ENCODE results near the gene LANCL2. TPM values are rescaled to one million over a fixed set of nuclear protein-coding genes. Genes with fewer than 3 reads are reported as not detected.

LANCL2 gene
- total and polyA plus RNA-seq, 4 donors = 4.6 to 8.8 (median 7.1) TPM

DNA sequence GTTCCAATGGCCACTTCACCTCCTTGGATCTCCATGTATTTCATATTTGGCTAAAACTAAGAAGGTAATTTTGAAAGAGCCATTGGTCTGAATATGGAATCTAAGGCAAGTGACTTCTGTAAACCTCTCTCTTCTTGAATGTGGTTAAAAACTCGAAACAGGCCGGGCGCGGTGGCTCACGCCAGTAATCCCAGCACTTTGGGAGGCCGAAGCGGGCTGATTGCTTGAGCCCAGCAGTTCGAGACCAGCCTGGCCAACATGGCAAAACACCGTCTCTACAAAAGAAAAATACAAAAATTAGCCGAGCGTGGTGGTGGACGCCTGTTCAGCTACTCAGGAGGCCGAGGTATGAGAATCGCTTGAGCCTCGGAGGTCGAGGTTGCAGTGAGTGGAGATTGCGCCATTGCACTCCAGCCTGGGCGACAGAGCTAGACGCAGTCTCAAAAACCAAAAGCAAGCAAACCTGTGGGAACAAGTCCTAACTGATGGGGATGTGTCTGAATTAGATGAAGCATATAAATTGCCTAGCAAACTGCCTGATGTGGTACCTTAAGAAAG, 2.2 kb downstream of the LANCL2 start:
- DNase-seq = no peak
- 96 to 97% methylated on average over 19 of the region's 19 CpGs for WGBS, 2 donors
- intact Hi-C loops (cut with DNase I) = loop anchor here in 1 of 2 donors (5.0 to 10.0 kb wide), 3 partner anchors 207 to 610 kb away; partner anchors contain the start of genes MRPS17, SEC61G and VOPP1
- no peak overlapping the region for H3K4me3 ChIP-seq (ENCODE audit: low read length in 2 of 2)
- no peaks in the 10 kb centered on the region for H3K9me3 ChIP-seq (ENCODE audit: control insufficient read depth, low read length)
- H3K4me1 ChIP-seq (ENCODE audit: control insufficient read depth in 1 of 2, insufficient read depth in 2 of 2, low read length in 2 of 2) = peaks cover 0 to 4% of the 10 kb centered on the region in 2 donors
- H3K36me3 ChIP-seq (ENCODE audit: control insufficient read depth in 1 of 2, insufficient read depth in 2 of 2, low read length in 1 of 2) = no peaks in the 10 kb centered on the region
- ATAC-seq (ENCODE audit: low FRiP score) = no peak
- H3K27me3 ChIP-seq (ENCODE audit: control insufficient read depth in 1 of 2, insufficient read depth in 2 of 2, low read length in 1 of 2) = no peaks in the 10 kb centered on the region
- no peak overlapping the region for H3K27ac ChIP-seq (ENCODE audit: low read depth in 1 of 2, low read length in 2 of 2)

DNA sequence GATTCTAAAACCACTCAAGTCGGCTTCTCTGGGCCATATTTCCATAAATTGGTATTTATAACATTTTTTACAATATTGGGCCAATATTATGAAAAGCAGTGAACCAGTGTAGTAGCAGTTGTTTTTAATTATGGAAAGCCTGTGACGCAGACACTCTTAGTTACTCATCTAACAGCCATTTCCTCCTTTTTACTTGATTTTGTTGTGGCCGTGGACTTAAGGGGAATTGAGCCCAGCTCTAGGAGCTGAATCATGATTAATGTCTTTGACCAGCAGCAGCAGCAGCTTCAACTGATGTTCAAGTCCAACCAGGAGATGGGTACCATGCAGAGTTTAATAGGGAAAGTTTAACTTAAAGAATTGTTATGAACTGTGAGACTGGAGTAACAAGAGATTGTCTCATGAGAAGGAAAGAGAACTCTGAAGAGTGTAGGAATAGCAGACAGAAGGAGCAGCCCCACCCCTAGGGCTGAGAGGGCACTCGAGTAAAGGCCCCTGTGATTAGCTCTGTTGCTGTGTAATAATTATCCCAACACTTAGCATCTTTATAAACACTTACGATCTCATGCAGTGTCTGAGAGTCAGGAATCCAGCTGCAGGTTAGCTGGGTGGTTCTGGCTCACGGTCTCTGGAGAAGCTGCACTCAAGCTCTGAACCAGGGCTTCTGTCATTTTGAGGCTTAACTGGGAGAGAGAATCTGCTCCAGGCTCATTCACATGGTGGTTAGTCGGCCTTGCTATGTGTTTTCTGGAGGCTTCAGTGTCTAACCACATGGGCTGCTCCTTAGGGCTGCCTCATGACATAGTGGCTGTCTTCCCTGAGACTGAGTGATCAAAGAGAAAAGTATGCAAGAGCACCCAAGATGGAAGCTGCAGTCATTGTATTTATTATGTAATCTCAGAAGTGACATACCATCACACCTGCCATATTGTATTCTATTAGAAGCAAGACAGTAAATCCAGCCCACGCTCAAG, 4.6 kb downstream of the LANCL2 start:
- H3K27ac ChIP-seq (ENCODE audit: low read depth in 1 of 2, low read length in 2 of 2) = no peak overlapping the region
- H3K4me1 ChIP-seq (ENCODE audit: control insufficient read depth in 1 of 2, insufficient read depth in 2 of 2, low read length in 2 of 2) = peaks cover 0 to 4% of the 10 kb centered on the region in 2 donors
- no peaks in the 10 kb centered on the region for H3K9me3 ChIP-seq (ENCODE audit: control insufficient read depth, low read length)
- no peaks in the 10 kb centered on the region for H3K27me3 ChIP-seq (ENCODE audit: control insufficient read depth in 1 of 2, insufficient read depth in 2 of 2, low read length in 1 of 2)
- WGBS, 2 donors = 74 to 75% methylated on average over 8 of the region's 8 CpGs
- intact Hi-C loops (cut with DNase I) = loop anchor here in 1 of 2 donors (5.0 to 10.0 kb wide), 3 partner anchors 205 to 612 kb away; partner anchors contain the start of genes MRPS17, SEC61G and VOPP1
- H3K4me3 ChIP-seq (ENCODE audit: low read length in 2 of 2) = no peak overlapping the region
- DNase-seq (no peak), ATAC-seq (ENCODE audit: low FRiP score) (no peak)
- H3K36me3 ChIP-seq (ENCODE audit: control insufficient read depth in 1 of 2, insufficient read depth in 2 of 2, low read length in 1 of 2) = no peaks in the 10 kb centered on the region

DNA sequence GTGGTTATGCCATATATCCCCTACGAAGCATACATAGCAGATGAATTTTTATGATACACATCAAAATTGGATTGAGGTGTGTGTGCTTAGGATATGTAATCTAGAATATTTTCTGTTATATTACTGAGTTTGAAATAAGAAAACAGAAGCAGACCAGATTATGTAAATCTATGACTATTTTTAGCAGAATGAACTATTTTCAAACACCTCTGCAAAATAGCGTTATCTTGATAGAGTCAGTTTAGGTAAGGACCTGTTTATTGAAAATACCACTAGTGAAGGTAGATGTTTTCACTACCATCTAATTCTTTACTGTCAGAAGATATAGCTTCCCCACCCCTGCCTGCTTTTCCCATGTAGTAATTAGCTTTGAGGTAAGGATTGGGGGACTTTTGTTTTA, 9.1 kb downstream of the LANCL2 start:
- intact Hi-C loops (cut with DNase I) = no loop called here
- DNase-seq (no peak), ATAC-seq (ENCODE audit: low FRiP score) (no peak)
- H3K9me3 ChIP-seq (ENCODE audit: control insufficient read depth, low read length) = no peaks in the 10 kb centered on the region
- WGBS, 2 donors = 95% methylated on average over 2 of the region's 2 CpGs
- H3K4me3 ChIP-seq (ENCODE audit: low read length in 2 of 2) = no peak overlapping the region
- H3K36me3 ChIP-seq (ENCODE audit: control insufficient read depth in 1 of 2, insufficient read depth in 2 of 2, low read length in 1 of 2) = no peaks in the 10 kb centered on the region
- no peak overlapping the region for H3K27ac ChIP-seq (ENCODE audit: low read depth in 1 of 2, low read length in 2 of 2)
- no peaks in the 10 kb centered on the region for H3K4me1 ChIP-seq (ENCODE audit: control insufficient read depth in 1 of 2, insufficient read depth in 2 of 2, low read length in 2 of 2)
- H3K27me3 ChIP-seq (ENCODE audit: control insufficient read depth in 1 of 2, insufficient read depth in 2 of 2, low read length in 1 of 2) = no peaks in the 10 kb centered on the region

DNA sequence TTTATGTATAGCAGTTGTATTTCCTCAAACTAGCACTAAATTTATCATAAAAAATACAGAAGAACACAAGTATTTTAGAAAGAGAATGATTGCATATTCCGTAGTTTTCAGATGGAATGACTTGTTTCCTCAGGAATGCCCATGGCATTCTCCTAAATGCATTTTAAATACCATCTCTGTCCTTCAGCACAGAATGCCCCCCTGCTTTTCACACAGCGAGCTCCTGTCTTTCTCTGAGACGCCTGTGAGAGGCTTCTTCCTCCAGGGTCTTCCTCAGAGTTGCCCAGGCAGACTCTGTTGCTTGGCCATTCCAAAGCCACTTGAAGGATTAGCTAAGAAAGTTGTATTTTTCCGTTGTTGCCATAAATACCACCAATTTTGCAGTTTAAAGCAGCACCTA, 10.1 kb downstream of the LANCL2 start:
- intact Hi-C loops (cut with DNase I) = no loop called here

DNA sequence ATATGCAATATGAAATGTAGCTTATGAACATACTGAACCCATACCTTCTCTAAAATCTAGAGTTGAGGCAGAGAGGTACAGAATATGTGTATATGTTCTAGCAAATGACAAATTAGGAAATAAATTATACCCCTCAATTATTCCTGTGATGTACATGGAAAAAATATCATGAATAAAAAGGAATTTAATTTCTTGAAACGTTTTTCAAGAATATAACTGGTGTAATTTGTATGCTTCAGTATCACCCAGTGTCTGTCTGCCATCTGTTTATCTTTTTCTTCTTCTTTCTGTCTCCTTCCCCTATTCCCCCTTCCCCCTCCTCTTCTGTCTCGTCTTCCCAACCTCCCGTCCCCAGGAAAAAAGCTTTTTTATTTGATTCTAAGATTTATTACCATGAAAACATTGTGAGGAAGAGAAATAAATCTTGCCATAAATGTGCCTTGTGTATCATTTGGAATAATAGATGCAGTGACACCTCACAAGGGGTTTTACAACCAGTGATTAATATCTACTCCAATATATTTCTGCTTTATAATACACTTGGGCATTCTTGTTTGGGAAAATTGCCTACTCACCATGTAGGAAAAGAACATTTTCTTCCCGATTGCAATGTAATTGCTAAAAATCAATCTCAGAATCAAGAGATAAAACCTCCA, 12.2 kb downstream of the LANCL2 start:
- ATAC-seq (ENCODE audit: low FRiP score) (no peak), DNase-seq (no peak)
- H3K4me1 ChIP-seq (ENCODE audit: control insufficient read depth in 1 of 2, insufficient read depth in 2 of 2, low read length in 2 of 2) = no peaks in the 10 kb centered on the region
- 66 to 74% methylated on average over 4 of the region's 4 CpGs for WGBS, 2 donors
- H3K27ac ChIP-seq (ENCODE audit: low read depth in 1 of 2, low read length in 2 of 2) = no peak overlapping the region
- H3K27me3 ChIP-seq (ENCODE audit: control insufficient read depth in 1 of 2, insufficient read depth in 2 of 2, low read length in 1 of 2) = no peaks in the 10 kb centered on the region
- no peaks in the 10 kb centered on the region for H3K9me3 ChIP-seq (ENCODE audit: control insufficient read depth, low read length)
- H3K36me3 ChIP-seq (ENCODE audit: control insufficient read depth in 1 of 2, insufficient read depth in 2 of 2, low read length in 1 of 2) = no peaks in the 10 kb centered on the region
- intact Hi-C loops (cut with DNase I) = no loop called here
- no peak overlapping the region for H3K4me3 ChIP-seq (ENCODE audit: low read length in 2 of 2)

More for the DNA sequence above, 10.1 kb downstream of the LANCL2 start:
- DNase-seq (no peak), ATAC-seq (ENCODE audit: low FRiP score) (no peak)
- Histone ChIP-seq H3K4me1 (ENCODE audit: control insufficient read depth in 1 of 2, insufficient read depth in 2 of 2, low read length in 2 of 2) (no peaks in the 10 kb centered on the region), H3K36me3 (ENCODE audit: control insufficient read depth in 1 of 2, insufficient read depth in 2 of 2, low read length in 1 of 2) (no peaks in the 10 kb centered on the region), H3K4me3 (ENCODE audit: low read length in 2 of 2) (no peak overlapping the region), H3K9me3 (ENCODE audit: control insufficient read depth, low read length) (no peaks in the 10 kb centered on the region), H3K27me3 (ENCODE audit: control insufficient read depth in 1 of 2, insufficient read depth in 2 of 2, low read length in 1 of 2) (no peaks in the 10 kb centered on the region), H3K27ac (ENCODE audit: low read depth in 1 of 2, low read length in 2 of 2) (no peak overlapping the region)
- WGBS, 2 donors = 76 to 88% methylated on average over 4 of the region's 4 CpGs

DNA sequence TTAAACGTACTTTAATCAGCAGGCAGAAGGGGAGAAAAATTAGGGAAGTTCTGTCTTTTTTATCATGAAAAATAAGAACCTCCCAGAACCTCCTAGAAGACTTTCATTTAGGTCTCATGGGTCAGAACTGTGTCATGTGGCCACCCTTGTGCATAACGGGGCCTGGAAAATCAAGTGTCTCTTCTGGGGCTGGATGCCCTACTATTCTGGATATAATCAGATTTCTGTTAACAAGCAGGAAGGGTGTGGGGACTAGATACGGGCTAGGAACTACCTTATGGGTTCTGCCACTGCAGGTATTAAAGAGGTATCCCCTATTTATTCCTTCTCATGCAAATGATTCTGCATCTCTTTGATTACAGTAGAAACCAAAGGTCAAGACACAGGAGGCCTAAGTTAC, 14.1 kb downstream of the LANCL2 start:
- intact Hi-C loops (cut with DNase I) = no loop called here
- H3K36me3 ChIP-seq (ENCODE audit: control insufficient read depth in 1 of 2, insufficient read depth in 2 of 2, low read length in 1 of 2) = no peaks in the 10 kb centered on the region
- H3K27me3 ChIP-seq (ENCODE audit: control insufficient read depth in 1 of 2, insufficient read depth in 2 of 2, low read length in 1 of 2) = no peaks in the 10 kb centered on the region
- WGBS, 2 donors = 88 to 92% methylated on average over 3 of the region's 3 CpGs
- no peaks in the 10 kb centered on the region for H3K9me3 ChIP-seq (ENCODE audit: control insufficient read depth, low read length)
- H3K4me3 ChIP-seq (ENCODE audit: low read length in 2 of 2) = no peak overlapping the region
- no peak overlapping the region for H3K27ac ChIP-seq (ENCODE audit: low read depth in 1 of 2, low read length in 2 of 2)
- DNase-seq (no peak), ATAC-seq (ENCODE audit: low FRiP score) (no peak)
- H3K4me1 ChIP-seq (ENCODE audit: control insufficient read depth in 1 of 2, insufficient read depth in 2 of 2, low read length in 2 of 2) = no peaks in the 10 kb centered on the region

DNA sequence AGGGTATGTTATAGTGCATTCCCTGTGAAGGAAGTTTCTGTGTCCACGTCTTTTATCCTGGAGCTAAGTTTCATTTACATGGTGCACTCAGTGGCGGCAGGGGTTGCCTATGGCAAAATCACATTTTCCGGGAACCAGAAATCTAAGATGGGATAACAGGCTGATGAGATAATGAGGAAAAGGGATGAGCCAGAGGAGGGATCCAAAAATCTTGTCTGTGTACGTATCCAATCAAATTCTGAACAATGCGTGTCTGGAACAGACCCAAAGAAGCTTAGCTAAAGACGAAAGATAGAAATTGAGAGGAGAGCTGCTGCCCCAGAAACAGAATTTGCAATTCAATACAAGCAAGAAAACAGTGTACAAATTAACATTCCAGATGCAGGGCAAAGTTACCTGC, 16.1 kb downstream of the LANCL2 start:
- WGBS, 2 donors = 87 to 89% methylated on average over 6 of the region's 6 CpGs
- no peaks in the 10 kb centered on the region for H3K27me3 ChIP-seq (ENCODE audit: control insufficient read depth in 1 of 2, insufficient read depth in 2 of 2, low read length in 1 of 2)
- intact Hi-C loops (cut with DNase I) = no loop called here
- H3K4me1 ChIP-seq (ENCODE audit: control insufficient read depth in 1 of 2, insufficient read depth in 2 of 2, low read length in 2 of 2) = no peaks in the 10 kb centered on the region
- DNase-seq (no peak), ATAC-seq (ENCODE audit: low FRiP score) (no peak)
- no peaks in the 10 kb centered on the region for H3K36me3 ChIP-seq (ENCODE audit: control insufficient read depth in 1 of 2, insufficient read depth in 2 of 2, low read length in 1 of 2)
- no peak overlapping the region for H3K27ac ChIP-seq (ENCODE audit: low read depth in 1 of 2, low read length in 2 of 2)
- H3K4me3 ChIP-seq (ENCODE audit: low read length in 2 of 2) = no peak overlapping the region
- no peaks in the 10 kb centered on the region for H3K9me3 ChIP-seq (ENCODE audit: control insufficient read depth, low read length)

DNA sequence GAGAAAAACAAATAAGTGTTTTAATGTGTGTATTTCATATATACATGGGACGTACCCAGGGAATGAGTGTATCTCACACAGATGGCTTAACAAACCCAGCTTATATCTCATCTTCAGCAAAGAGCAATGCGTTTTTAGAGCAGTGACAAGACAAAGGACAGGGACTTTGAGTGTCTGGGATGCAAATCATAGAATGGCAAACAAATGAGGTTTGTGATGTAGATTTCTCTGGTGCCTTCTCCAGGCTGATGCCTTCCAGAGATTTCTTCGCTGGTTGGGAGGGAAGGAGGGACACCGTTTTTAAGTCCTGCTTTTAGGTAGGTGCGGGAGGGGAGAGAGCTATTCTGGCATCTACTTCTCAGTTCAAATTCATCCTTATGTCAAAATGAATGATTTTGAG, 16.6 kb downstream of the LANCL2 start:
- Histone ChIP-seq H3K4me3 (ENCODE audit: low read length in 2 of 2) (no peak overlapping the region), H3K27ac (ENCODE audit: low read depth in 1 of 2, low read length in 2 of 2) (no peak overlapping the region), H3K36me3 (ENCODE audit: control insufficient read depth in 1 of 2, insufficient read depth in 2 of 2, low read length in 1 of 2) (no peaks in the 10 kb centered on the region), H3K27me3 (ENCODE audit: control insufficient read depth in 1 of 2, insufficient read depth in 2 of 2, low read length in 1 of 2) (no peaks in the 10 kb centered on the region), H3K4me1 (ENCODE audit: control insufficient read depth in 1 of 2, insufficient read depth in 2 of 2, low read length in 2 of 2) (no peaks in the 10 kb centered on the region), H3K9me3 (ENCODE audit: control insufficient read depth, low read length) (no peaks in the 10 kb centered on the region)
- ATAC-seq (ENCODE audit: low FRiP score) = no peak
- DNase-seq = no peak
- intact Hi-C loops (cut with DNase I) = no loop called here
- 92% methylated on average over 5 of the region's 5 CpGs for WGBS, 2 donors

Measured in aorta (tissue), 5 donors.